HG02884 (cell line): ENCODE results near the gene ADAM15.

ENCODE experiments used
- ATAC-seq: cut with Tn5 transposase; IDR thresholded peaks from one replicate; pipeline ENCODE4 v1.9.1; 2021; ENCODE audit warnings: mild to moderate bottlenecking, moderate library complexity; ENCODE audit not compliant: unreplicated experiment

Gene ADAM15

DNA sequence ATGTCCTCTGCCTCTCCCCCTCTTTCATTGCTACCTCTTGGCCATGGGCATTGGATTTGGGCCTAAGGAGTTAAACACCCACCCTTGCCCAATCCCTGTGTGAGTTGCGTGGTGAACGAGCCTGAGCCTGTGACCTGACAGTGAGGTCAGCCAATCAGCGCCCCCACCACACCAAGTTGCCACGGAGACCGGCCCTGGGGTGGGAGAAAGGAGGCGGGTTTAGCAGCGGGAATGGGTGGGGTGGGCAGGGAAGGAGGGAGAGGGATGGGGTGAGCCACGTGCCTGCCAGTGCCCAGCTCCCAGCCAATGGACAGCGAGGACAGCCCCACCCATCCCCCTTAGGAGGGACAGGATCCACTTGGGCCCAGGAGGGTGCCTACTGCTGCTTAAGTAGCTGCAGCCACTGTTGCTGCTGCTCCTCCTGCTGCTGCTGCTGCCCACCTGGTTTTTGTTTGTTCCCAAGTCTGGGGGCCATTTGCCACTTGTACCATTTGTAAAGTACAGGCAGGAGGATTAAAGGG is 39.0 kb upstream of the ADAM15 start:
- no peak for ATAC-seq

DNA sequence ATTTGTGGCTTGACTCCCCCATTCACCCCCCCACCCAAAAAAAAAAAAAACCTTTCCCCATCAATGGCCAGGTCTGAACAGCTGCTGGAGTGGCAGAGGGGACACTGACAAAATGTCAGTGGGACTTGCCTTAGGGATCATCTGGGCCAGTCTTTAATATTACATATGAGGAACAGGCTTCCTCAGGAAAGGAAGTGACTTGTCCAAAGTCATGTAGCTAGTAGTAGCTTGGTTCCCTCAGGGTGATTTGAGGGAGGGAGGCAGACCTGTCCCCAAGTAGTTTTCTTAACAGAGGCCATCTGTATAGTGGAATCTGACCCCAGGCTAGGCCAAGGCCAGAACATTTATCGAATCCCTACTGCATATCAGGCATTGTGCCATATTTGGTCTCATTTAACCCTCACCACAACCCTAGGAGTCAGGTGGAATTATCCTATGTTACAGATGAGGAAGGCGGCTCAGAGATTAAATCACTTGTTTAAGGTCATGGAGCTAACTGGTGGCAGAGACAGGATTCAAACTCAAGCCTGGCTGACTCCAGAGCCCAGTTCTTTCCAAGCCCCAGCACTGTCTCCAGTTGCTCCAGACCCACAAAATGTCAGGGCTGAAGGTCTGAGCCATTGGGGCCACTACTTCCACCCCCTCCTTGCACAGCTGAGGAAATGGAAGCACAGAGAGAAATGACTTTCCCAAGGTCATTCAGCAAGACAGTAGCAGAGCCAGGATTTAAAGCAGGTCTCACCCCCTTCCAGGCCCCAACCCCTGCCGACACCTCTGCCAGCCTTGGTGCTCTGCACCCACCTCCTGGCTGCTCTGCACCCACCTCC is 38.1 kb upstream of the ADAM15 start:
- ATAC-seq: no peak

DNA sequence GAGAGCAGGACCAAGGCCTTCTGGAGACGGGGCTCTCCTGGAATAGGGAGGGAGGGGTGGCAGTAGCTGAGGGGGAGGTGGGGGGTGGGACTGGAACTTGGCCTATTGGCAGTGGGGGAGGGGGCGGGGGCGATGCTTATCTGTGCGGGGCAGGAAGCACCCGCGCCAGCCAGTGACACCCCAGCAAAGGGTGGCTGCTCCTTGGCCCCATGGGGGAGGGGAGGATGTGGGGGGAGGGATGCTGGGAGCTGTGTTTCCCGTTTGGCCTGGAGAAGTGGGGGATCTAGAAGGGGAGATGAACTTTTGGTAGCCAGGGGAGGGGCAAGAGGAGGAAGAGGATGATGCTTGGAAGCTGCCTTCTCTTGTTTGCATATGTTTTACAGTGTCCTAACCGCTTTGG is 37.5 kb upstream of the ADAM15 start:
- ATAC-seq: no peak

DNA sequence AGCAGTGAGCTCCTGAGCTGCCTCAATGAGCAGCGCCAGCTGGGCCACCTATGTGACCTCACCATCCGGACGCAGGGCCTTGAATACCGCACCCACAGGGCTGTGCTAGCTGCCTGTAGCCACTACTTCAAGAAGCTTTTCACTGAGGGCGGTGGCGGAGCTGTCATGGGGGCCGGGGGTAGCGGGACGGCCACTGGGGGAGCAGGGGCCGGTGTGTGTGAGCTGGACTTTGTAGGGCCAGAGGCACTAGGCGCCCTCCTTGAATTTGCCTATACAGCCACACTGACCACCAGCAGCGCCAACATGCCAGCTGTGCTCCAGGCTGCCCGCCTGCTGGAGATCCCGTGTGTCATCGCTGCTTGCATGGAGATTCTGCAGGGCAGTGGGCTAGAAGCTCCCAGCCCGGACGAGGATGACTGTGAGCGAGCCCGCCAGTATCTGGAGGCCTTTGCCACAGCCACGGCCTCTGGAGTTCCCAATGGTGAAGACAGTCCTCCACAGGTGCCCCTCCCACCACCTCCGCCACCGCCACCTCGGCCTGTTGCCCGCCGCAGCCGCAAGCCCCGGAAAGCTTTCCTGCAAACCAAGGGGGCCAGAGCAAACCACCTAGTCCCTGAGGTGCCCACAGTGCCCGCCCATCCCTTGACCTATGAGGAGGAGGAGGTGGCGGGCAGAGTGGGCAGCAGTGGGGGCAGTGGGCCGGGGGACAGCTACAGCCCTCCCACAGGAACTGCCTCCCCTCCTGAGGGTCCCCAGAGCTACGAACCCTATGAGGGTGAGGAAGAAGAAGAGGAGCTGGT is 36.2 kb upstream of the ADAM15 start:
- ATAC-seq: no peak

DNA sequence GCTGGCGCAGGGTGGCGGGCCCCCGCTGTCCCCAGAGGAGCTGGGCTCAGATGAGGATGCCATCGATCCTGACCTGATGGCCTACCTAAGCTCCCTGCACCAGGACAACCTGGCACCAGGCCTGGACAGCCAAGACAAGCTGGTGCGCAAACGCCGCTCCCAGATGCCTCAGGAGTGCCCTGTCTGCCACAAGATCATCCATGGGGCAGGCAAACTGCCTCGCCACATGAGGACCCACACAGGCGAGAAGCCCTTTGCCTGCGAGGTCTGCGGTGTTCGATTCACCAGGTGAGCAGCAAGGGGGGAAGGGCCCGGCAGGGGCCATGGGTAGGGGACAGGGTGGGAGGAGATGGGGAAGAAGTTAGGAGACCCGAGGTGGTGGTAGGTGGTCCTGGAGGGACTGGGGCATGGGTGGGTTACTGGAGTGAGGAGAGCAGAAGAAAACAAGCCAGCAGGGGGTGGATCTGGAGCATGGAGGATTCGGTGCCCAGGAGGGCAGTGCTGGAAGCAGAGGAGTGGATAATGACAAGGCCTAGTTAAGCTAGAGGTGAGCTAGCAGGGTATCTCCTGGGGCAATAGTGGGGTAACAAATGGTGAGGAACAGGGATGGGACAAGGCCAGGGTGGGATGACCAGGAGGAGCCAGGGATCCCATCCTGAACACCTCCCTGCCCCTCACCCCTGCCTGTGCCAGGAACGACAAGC is 35.4 kb upstream of the ADAM15 start:
- no peak for ATAC-seq

DNA sequence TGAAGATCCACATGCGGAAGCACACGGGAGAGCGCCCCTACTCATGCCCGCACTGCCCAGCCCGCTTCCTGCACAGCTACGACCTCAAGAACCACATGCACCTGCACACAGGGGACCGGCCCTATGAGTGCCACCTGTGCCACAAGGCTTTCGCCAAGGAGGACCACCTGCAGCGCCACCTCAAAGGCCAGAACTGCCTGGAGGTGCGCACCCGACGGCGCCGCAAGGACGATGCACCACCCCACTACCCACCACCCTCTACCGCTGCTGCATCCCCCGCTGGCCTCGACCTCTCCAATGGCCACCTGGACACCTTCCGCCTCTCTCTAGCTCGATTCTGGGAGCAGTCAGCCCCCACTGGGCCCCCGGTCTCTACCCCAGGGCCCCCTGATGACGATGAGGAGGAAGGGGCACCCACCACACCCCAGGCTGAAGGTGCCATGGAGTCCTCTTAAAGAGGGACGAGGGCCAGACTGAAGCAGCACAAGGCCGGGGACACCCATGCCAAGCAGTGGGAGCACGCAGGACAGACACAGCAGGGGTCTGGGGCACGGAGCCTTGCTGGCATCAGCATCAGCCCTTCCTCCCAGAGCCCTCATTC is 34.8 kb upstream of the ADAM15 start:
- no peak for ATAC-seq

DNA sequence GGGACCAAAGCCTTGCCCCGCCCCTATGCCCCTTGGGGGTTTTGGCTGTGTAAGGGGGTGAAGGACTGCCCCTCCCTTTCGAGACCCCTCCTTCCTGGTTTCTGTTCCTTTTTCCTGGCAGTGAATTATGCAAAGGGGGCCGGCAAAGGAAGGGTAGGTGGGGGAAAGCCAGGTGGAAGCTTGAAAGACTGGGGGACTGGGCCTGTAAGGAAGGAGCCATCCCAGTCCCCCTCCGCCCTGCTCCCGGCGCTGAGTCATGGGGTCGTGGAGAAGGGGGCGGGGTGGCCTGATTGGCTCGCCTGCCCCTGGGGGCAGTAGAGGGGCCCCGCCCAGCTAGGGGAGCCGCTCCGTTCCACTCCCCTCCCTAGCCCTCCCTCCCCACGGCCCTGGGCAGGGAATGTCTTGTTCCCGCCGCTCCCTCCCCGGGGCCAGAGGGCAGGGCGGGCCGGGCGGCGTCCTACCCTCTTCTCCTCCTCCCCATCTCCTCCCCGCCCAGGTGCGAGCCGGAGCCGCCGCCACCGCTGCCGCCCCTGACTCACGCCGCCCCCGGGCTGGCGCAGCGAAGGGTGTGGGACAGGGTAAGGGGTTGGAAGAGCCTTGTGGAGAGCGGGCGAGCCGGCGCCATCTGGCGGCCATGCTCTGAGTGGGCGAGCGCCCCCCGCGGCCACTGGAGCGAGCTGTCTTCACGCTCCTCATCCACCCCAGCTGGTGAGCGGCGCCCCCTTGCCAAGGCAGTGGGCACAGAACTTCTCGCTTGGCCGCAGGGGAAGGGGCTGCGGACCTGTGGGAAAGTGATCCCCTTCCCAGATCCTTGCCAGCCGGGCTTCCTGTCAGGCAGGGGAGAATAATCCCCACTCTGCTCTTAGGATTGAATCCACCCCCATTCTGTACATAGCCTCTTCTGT is 33.8 kb upstream of the ADAM15 start:
- peak; percentile 71 for ATAC-seq

DNA sequence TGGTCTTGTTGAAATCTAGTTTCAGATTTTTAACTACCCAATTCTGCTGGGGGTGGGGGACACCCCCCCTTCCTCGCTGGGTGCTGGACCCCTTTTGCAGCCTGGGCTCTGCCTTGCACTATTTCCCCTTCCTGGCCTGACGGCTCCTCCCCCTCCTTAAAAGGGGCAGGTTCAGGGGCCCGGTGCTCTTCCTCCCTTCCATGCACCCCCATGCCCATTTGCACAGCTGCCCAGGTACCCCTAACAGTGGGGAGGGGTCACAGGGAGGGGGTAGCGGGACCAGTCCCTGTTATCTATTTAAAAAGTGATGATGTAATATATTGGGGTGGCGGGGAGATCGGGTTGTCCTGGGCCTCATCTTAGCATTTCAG is 33.2 kb upstream of the ADAM15 start:
- no peak for ATAC-seq

DNA sequence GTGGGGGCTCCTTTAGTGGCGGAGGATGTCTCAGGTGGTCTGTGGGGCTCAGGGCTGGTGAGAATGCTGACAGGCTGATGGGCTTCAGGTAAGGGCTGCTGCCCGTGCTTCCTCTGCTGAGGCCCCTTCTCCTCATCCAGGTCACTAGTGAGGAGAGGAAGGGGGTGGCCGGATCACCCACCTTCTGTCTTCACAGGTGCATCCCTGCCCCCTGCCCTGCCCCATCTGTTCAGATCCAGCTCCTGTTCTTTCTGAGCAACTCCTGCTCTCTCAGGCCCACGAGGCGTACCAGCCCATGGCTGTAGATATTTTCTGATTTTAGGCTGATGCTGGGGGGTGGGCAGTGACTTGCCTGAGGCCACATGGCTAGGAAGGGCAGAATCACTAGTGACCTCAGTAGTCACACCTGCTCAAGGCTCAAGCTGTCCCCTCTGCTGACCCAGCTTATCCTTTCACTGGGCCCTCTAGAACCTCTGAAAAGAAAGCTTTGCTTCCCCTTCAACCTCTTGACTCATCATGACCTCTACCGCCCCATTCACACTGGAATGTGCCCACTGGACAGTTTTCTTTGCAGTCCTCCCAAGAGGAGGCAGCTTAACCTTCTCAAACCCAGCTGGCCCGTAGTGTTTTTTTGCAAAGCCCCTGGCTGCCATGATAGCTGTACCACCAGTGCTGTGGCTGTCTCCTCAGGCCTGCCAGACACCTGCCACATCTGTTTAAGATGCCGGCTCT is 32.3 kb upstream of the ADAM15 start:
- ATAC-seq: no peak

DNA sequence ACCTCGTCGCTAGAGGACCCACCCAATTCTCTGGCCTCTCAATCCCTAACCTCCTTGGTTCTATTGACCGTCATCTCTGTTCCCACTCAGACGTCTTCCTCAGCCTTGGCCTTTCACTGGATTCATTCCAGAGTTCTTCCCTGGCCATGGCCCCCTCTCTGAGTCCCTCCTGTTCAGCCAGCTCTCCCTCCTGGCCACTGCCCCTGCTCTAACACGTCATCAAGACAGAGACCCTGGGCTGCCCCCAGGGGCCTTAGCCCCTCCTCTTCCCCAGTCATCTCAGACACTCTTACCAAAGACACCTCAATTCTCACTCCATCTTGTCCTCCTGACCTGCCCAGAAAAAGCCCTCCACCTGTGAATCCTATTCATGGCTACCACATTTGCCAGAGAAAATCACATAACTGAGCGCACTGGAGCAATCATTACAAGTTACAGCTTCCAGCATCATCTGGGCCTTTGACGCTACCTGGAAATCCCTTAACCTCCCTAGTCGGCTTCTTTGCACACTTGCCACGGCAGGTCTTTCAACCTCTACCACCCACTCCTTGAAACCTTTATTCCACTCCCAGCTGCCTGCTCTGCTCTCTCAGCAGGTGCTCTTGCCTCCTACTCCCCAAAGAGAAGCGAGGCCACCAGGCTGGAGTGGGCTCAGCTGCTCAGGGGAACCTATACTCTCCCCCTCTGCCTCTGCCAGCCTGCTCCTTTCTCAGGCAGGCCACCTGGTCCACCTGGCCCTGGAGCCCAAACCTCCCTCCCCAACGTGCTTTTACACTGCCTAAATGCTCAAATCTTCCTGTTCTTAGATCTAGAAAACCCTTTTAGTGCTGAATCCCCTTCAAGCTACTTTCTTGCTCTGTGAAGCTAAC is 31.5 kb upstream of the ADAM15 start:
- no peak for ATAC-seq

DNA sequence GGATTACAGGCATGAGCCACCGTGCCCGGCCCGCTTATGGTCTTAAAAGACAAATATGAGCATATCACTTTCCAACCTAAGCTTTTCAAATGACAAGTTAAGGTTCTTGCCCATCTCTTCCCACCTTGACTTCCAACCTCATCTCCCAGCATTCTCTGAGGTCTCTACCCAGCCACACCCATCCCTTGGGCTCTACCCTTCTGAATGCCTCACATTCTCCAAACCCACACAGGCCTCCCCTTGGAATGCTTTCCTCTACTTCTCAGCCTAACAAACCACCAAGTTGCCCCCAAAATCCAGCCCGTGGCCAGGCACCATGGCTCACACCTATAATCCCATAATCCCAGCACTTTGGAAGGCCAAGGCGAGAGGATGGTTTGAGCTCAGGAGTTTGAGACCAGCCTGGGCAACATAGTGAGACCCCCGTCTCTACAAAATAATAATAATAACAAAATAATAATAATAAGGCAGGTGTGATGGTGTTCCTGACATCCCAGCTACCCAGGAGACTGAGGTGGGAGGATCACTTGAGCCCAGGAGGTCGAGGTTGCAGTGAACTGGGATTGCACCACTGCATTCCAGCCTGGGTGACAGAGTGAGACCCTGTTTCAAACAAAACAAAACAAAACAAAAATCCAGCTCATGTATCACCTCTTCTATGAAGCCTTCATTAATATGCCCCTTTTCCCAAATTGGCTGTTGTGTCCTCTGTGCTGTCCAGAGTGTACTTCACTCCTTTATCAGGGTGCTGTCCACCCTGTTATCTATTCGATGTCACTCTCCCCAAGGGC is 28.8 kb upstream of the ADAM15 start:
- no peak for ATAC-seq

DNA sequence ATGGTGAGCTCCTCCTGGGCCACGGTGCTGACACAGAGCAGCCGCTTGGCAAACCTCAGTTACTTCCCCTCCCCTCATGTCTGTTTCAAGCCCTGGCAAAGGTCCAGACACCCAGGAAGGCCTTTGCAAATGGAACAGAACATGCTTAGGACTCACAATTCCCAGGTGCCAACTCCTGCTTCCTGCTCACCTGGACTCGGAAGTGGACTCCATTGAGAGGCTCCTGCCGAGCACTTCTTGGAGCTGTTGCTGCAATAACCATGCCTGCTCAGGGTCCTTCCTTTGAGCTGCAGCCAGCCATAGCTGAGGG is 28.2 kb upstream of the ADAM15 start:
- ATAC-seq: no peak

DNA sequence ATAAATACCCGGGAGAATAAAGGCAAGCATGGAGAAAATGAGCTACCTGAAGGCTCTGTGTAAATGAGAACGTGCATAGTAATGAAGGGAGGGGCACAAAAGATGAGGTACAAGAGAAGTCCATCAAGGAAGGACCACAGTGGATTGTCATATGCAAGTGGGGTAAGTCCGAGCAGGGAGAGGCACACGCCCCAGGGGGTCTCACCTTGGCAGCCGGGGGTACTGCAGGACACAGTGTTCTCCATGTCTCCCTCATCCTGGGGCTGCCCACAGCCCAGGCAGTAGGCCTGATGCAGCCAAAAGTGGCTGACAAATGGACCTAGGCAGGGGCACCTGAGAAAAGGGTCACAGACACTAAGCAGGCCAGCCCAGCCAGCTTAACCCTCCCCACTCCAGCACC is 27.5 kb upstream of the ADAM15 start:
- no peak for ATAC-seq

DNA sequence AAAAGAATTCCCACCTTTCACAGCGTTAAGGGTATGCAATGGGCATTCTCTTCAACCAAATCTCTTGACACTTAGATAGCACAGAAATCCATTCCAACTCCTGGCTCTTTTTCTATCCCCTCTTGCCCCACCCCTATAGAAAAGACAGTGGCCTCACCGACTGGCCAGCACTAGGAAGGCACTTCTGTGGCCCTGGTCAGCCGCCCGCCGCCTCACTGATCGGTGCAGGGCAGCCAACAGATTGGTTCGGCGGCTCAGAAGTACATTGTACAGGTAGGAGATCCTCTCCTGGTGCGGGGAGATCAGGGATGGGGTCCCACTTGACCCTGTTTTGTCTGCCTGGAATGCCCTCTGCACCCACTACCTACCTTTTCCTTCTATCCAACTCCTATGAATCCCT is 26.8 kb upstream of the ADAM15 start:
- ATAC-seq: no peak

DNA sequence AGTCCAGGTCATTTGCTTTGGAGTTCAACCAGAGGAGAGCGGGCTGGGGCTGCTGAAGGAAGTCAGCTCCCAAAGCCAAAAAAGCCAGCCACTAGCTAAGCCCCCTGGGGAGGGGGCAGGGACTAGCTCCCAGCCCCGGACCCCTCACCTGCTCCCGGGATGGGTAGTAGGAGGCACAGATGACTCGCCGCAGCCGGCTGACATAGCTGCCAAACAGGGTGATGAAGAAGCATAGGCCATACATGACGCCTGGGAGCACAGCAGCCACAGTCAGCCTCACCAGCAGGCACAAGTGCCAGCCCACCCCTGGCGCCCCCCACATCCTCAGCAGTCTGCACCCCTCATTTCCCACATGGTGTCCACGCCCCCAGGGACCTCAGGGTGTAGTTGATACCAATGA is 25.0 kb upstream of the ADAM15 start:
- no peak for ATAC-seq

DNA sequence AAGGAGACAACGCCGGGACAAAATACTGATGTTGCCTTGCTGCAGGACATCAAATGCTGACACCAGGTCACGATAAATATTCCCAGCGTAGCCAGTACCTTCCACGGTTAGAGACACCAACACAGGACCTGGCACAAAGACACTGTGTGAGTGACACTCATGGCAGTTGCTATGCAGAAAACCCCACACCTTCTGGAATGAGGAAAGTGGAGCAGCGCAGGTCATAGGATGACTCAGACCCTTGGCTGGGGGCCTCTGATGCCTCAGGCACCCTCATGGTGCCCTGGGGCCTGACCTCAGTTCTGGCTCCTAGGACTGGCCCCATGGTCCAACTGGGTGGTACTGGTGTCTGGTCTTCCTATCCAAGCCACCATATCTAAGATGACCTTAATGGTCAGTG is 24.5 kb upstream of the ADAM15 start:
- ATAC-seq: no peak

DNA sequence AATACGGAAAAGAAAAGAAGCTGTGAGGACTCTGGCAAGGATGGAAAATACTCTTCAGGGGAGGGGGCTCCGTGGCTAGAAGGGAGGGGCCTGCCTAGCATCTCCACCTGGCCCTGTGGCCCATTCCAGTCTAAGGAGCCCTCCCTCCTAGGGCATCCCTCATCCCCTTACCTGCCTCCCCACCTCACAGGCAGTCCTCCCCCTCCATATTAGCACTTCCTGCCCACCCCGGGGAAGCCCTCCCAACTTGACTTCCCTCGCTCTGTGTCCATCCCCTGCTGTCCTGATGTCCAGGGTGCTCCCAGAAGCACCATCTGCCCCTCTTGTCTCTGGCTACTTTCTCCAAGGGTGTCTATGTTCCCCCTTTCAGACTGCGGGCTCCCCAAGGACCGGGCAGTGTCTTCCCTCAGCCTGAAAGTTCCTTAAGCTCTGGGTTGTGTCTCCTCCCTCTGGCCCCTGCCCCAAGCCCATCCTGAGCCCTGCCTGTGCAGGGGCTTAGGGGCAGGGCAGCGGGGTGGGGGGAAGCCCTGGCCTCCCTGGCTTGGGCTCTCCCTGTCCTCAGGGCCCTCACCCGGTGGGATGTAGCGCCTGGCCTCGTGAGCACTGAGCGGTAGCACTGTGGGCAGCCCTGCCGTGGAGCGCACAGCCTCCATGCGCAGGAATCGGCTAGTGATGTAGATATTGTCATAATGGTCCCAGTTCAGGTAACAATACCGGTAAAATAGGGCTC is 21.4 kb upstream of the ADAM15 start:
- no peak for ATAC-seq
